Measurements from ENCODE around the gene PLD4.

Gene PLD4

DNA sequence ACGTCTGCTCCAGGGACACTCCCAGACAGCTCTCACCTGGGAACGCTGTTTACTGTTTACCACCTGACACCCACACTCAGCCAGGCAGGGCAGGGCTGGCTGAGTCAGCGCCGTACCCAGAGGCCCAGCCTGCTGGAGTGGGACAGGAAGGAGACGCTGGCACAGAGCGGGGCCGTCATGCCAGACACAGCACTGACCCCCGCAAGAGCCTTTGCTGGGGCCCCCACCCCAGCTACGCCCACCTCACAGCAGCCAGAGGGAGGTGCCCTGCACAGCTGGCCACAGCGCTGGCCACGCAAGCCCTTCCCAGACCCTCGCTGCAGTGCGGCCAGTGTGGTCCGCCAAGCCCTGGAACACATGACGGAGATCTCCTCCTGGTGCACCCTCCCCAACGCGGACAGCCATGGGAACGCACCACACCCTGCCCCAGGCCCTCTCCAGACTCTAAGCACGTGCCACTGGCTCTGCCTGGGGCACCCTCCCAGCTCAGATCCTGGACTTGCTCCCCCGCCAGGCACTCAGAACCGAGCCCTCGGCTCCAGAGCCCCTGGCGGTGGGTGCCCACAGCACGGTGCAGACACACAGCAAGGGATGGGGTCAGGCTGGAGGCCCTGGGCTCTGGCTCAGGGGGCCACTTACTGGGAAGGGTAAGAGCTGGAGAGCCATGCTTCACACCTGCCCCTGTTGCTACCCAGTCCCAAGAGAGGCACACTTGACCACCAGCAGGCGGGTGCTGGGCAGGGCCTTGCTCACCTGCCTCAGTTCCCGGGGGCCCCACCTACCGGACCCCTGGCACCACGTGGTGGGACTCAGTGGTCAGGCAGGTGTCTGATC lies 47.8 kb downstream of the PLD4 start:
- H3K4me3 ChIP-seq (ENCODE audit: low read depth in 1 of 2, low read length in 2 of 2), result peak overlapping the region in 1 of 2 donors; percentile 28
- peak overlapping the region; percentile 28 for H3K9ac ChIP-seq (ENCODE audit: low read length)
- peaks cover 86% of the 10 kb centered on the region for H3K4me1 ChIP-seq (ENCODE audit: insufficient read depth, low read length)
- H3K27ac ChIP-seq (ENCODE audit: low read depth, low read length), result peak overlapping the region; percentile 96
- H3K9me3 ChIP-seq (ENCODE audit: low read length), result no peaks in the 10 kb centered on the region
- H3K27me3 ChIP-seq (ENCODE audit: control insufficient read depth in 1 of 2, insufficient read depth in 2 of 2, low read length in 2 of 2), result no peaks in the 10 kb centered on the region
- no peaks in the 10 kb centered on the region for H3K36me3 ChIP-seq (ENCODE audit: insufficient read depth, low read length)

GRCh38 chr14:104973135-104973384 lies 48.4 kb downstream of the PLD4 start:
- Histone ChIP-seq H3K9me3 (ENCODE audit: low read length) (no peaks in the 10 kb centered on the region), H3K27me3 (ENCODE audit: control insufficient read depth in 1 of 2, insufficient read depth in 2 of 2, low read length in 2 of 2) (no peaks in the 10 kb centered on the region), H3K27ac (ENCODE audit: low read depth, low read length) (peak overlapping the region; percentile 96), H3K4me3 (ENCODE audit: low read depth in 1 of 2, low read length in 2 of 2) (peak overlapping the region in 1 of 2 donors; percentile 28), H3K4me1 (ENCODE audit: insufficient read depth, low read length) (peaks cover 87% of the 10 kb centered on the region), H3K36me3 (ENCODE audit: insufficient read depth, low read length) (no peaks in the 10 kb centered on the region), H3K9ac (ENCODE audit: low read length) (peak overlapping the region; percentile 28)

DNA sequence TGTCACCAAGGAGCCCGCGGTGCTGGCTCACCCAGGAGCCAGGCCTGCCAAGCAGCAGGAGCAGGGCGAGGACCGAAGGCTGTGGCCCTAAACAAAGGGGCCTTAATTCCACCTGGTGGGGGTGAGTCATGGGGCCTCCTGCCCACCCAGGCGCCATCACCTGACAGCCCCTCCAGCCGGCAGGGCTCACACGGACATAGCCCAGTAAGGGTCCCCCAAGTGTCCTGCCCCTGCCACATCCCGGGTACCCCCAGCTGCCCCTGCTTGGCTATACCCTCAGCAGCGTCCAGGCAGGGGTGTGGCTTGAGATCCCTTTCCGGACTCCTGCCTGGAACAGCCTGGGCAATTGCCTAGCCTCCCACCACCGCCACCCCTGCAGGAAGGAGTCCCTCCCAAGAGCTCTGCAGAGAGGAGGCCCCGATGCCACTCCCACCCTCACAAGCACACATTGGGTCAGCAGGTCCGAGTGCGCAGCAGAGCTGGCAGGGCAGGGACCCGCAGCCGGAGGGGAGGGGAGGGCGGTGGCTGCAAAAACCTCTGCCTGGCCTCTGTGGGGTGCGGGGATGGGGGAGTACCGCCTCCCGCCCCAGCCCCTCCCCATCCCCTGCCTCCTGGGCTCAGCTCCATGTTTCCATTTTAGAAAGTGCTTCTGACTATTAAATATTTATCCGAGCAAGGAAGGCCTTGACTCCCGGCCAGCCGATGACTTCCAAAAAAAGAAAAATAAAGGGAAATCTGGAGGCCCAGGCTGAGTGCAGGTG lies 48.9 kb downstream of the PLD4 start:
- Histone ChIP-seq H3K27ac (ENCODE audit: low read depth, low read length) (peak overlapping the region; percentile 96), H3K9me3 (ENCODE audit: low read length) (no peaks in the 10 kb centered on the region), H3K36me3 (ENCODE audit: insufficient read depth, low read length) (no peaks in the 10 kb centered on the region), H3K27me3 (ENCODE audit: control insufficient read depth in 1 of 2, insufficient read depth in 2 of 2, low read length in 2 of 2) (no peaks in the 10 kb centered on the region), H3K4me3 (ENCODE audit: low read depth in 1 of 2, low read length in 2 of 2) (peak overlapping the region; percentile 16 to 45), H3K9ac (ENCODE audit: low read length) (peak overlapping the region; percentile 44), H3K4me1 (ENCODE audit: insufficient read depth, low read length) (peaks cover 85% of the 10 kb centered on the region)

- peak overlapping the region; percentile 44 for H3K9ac ChIP-seq (ENCODE audit: low read length)
- peak overlapping the region; percentile 16 to 32 for H3K4me3 ChIP-seq (ENCODE audit: low read depth in 1 of 2, low read length in 2 of 2)
- no peaks in the 10 kb centered on the region for H3K9me3 ChIP-seq (ENCODE audit: low read length)
- H3K27me3 ChIP-seq (ENCODE audit: control insufficient read depth in 1 of 2, insufficient read depth in 2 of 2, low read length in 2 of 2), result no peaks in the 10 kb centered on the region
- H3K4me1 ChIP-seq (ENCODE audit: insufficient read depth, low read length), result peaks cover 79% of the 10 kb centered on the region
- H3K36me3 ChIP-seq (ENCODE audit: insufficient read depth, low read length), result no peaks in the 10 kb centered on the region
- H3K27ac ChIP-seq (ENCODE audit: low read depth, low read length), result peak overlapping the region; percentile 96
Measured at GRCh38 chr14:104974146-104974541, 49.5 kb downstream of the PLD4 start.

- H3K36me3 ChIP-seq (ENCODE audit: insufficient read depth, low read length), result no peaks in the 10 kb centered on the region
- peak overlapping the region; percentile 96 for H3K27ac ChIP-seq (ENCODE audit: low read depth, low read length)
- peaks cover 75% of the 10 kb centered on the region for H3K4me1 ChIP-seq (ENCODE audit: insufficient read depth, low read length)
- no peaks in the 10 kb centered on the region for H3K27me3 ChIP-seq (ENCODE audit: control insufficient read depth in 1 of 2, insufficient read depth in 2 of 2, low read length in 2 of 2)
- H3K9me3 ChIP-seq (ENCODE audit: low read length), result no peaks in the 10 kb centered on the region
- no peak overlapping the region for H3K9ac ChIP-seq (ENCODE audit: low read length)
- H3K4me3 ChIP-seq (ENCODE audit: low read depth in 1 of 2, low read length in 2 of 2), result peak overlapping the region in 1 of 2 donors; percentile 32
Measured at GRCh38 chr14:104974665-104975390, 50.1 kb downstream of the PLD4 start.

DNA sequence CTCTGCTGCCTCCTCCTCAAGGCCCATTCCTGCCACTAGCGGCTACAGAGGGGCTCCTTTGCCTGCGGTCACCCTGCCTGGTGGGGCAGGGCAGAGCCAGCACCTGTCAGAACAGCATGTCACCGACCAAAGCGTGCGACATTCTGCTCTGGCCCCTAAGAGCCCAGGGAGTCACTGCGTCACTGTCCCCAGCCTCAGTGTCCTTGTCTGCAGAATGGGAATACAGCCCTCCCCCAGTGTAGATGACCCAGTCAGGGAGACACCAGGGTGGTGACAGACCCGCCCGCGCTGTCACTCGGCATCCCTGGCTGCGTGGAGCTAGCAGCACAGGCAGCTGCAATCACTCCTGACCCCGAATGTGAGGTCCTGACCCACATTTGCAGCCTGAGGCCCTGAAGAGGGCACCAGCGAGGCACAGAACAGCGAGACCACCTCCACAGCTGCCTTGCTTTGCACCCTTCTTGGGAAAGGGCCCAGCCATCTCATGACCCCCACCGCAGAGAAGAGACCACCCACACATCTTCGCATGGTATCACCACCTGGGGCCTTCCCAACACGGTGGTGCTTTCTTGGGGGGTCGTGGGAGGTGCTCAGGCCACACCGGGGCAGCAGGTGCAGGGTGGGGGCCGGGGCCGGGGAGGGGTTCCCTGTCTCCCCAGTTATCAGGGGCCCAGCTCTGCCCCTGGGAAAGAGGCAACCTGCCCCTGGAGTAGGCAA lies 51.0 kb downstream of the PLD4 start:
- Histone ChIP-seq H3K27me3 (ENCODE audit: control insufficient read depth in 1 of 2, insufficient read depth in 2 of 2, low read length in 2 of 2) (no peaks in the 10 kb centered on the region), H3K4me3 (ENCODE audit: low read depth in 1 of 2, low read length in 2 of 2) (no peak overlapping the region), H3K36me3 (ENCODE audit: insufficient read depth, low read length) (no peaks in the 10 kb centered on the region), H3K27ac (ENCODE audit: low read depth, low read length) (peak overlapping the region; percentile 60), H3K9ac (ENCODE audit: low read length) (no peak overlapping the region), H3K9me3 (ENCODE audit: low read length) (no peaks in the 10 kb centered on the region), H3K4me1 (ENCODE audit: insufficient read depth, low read length) (peaks cover 76% of the 10 kb centered on the region)

- H3K27me3 ChIP-seq (ENCODE audit: control insufficient read depth in 1 of 2, insufficient read depth in 2 of 2, low read length in 2 of 2), result no peaks in the 10 kb centered on the region
- H3K36me3 ChIP-seq (ENCODE audit: insufficient read depth, low read length), result no peaks in the 10 kb centered on the region
- H3K4me1 ChIP-seq (ENCODE audit: insufficient read depth, low read length), result peaks cover 69% of the 10 kb centered on the region
- H3K9ac ChIP-seq (ENCODE audit: low read length), result no peak overlapping the region
- H3K9me3 ChIP-seq (ENCODE audit: low read length), result no peaks in the 10 kb centered on the region
- no peak overlapping the region for H3K27ac ChIP-seq (ENCODE audit: low read depth, low read length)
- H3K4me3 ChIP-seq (ENCODE audit: low read depth in 1 of 2, low read length in 2 of 2), result peak overlapping the region in 1 of 2 donors; percentile 38
Measured at GRCh38 chr14:104976198-104977007, 51.7 kb downstream of the PLD4 start.

DNA sequence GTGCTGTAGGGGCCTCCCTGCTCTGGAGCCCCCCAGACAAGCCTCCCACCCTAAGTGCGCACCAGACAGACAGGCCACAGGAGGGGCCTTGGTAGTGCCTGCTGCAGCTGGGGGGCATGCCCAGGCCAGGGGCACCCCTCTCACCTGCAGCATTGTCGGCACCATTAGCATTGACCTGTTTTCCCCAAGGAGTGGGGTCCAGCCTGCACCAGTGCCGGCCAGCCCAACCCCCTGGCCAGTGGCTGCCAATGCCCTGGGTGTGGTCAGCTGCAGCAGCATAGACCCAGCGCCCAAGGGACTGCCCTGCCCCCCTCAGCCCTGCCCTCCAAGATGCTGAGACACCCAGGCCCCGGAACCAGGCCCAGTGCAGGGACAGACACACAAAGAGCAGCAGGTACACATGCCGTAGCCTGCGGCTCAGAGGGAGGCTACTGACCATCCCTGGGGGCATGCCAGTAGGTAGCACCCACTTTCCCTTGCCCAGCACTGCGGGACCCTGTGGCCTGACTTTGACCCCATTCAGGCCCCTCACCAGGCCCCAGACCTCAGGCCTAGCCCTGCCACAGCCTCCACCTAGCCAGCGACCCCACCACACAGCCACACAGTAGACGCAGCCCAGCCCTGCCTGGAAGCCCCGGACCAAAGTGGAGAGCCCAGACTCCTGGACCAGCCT lies 52.5 kb downstream of the PLD4 start:
- Histone ChIP-seq H3K36me3 (ENCODE audit: insufficient read depth, low read length) (no peaks in the 10 kb centered on the region), H3K4me1 (ENCODE audit: insufficient read depth, low read length) (peaks cover 61% of the 10 kb centered on the region), H3K9ac (ENCODE audit: low read length) (peak overlapping the region; percentile 39), H3K27me3 (ENCODE audit: control insufficient read depth in 1 of 2, insufficient read depth in 2 of 2, low read length in 2 of 2) (no peaks in the 10 kb centered on the region), H3K27ac (ENCODE audit: low read depth, low read length) (peak overlapping the region; percentile 61), H3K4me3 (ENCODE audit: low read depth in 1 of 2, low read length in 2 of 2) (peak overlapping the region; percentile 58 to 68), H3K9me3 (ENCODE audit: low read length) (no peaks in the 10 kb centered on the region)

GRCh38 chr14:104977681-104978653 lies 53.3 kb downstream of the PLD4 start, which contains the start of gene AHNAK2:
Gene AHNAK2, minus strand, starts transcription at chr14:104978374. Its CDS starts 137 bp downstream, at chr14:104978237.
- peak within 1 kb of the TSS; percentile 63 for H3K27ac ChIP-seq (ENCODE audit: low read depth, low read length)
- H3K27me3 ChIP-seq (ENCODE audit: control insufficient read depth in 1 of 2, insufficient read depth in 2 of 2, low read length in 2 of 2), result no peaks in the 10 kb centered on the region
- H3K9ac ChIP-seq (ENCODE audit: low read length), result peak within 1 kb of the TSS; percentile 39
- peaks cover 53% of the 10 kb centered on the region for H3K4me1 ChIP-seq (ENCODE audit: insufficient read depth, low read length)
- no peaks in the 10 kb centered on the region for H3K36me3 ChIP-seq (ENCODE audit: insufficient read depth, low read length)
- H3K4me3 ChIP-seq (ENCODE audit: low read depth in 1 of 2, low read length in 2 of 2), result peak within 1 kb of the TSS; percentile 58 to 68
- no peaks in the 10 kb centered on the region for H3K9me3 ChIP-seq (ENCODE audit: low read length)
